ENCODE data around the gene GALNT12. TPM values are rescaled to one million over a fixed set of nuclear protein-coding genes. Genes with fewer than 3 reads are reported as not detected.

GALNT12 gene
- total RNA-seq, 2 donors from 2014 or later = 8.1 to 12.0 TPM

GRCh38 chr9:98794802-98795201 lies 12.7 kb upstream of the GALNT12 start:
- no peak for ATAC-seq
- DNase-seq (ENCODE audit: low spot score in 2 of 2) = no peak
- Mint-ChIP-seq H3K9me3 (peaks cover 0 to 8% of the 10 kb centered on the region in 2 donors), H3K27ac (no peak overlapping the region), H3K36me3 (peaks cover 0 to 17% of the 10 kb centered on the region in 2 donors)

GRCh38 chr9:98795295-98795955 lies 12.0 kb upstream of the GALNT12 start:
- ATAC-seq (no peak), DNase-seq (ENCODE audit: low spot score in 2 of 2) (no peak)
- H3K27ac Mint-ChIP-seq = no peak overlapping the region
- peaks cover 0 to 17% of the 10 kb centered on the region in 2 donors for H3K36me3 Mint-ChIP-seq
- H3K9me3 Mint-ChIP-seq = peaks cover 0 to 8% of the 10 kb centered on the region in 2 donors

GRCh38 chr9:98795970-98796363 lies 11.5 kb upstream of the GALNT12 start:
- Mint-ChIP-seq H3K27ac (no peak overlapping the region), H3K9me3 (peaks cover 0 to 8% of the 10 kb centered on the region in 2 donors), H3K36me3 (peaks cover 0 to 17% of the 10 kb centered on the region in 2 donors)
- peak; percentile 45 to 63 for DNase-seq (ENCODE audit: low spot score in 2 of 2)
- ATAC-seq = peak; percentile 34 to 46

- ATAC-seq (peak; percentile 91 to 93), DNase-seq (ENCODE audit: low spot score in 2 of 2) (peak; percentile 84 to 97)
- peaks cover 0 to 17% of the 10 kb centered on the region in 2 donors for H3K36me3 Mint-ChIP-seq
- peak within 1 kb of the TSS in 1 of 2 donors; percentile 83 for H3K27ac Mint-ChIP-seq
- H3K9me3 Mint-ChIP-seq = peaks cover 0 to 8% of the 10 kb centered on the region in 2 donors
Measured at GRCh38 chr9:98796364-98797101, 10.9 kb upstream of the GALNT12 start, which contains the start of gene ANKS6. TSS of gene ANKS6 (minus strand) at chr9:98796555. CDS start at chr9:98796491, 64 bp downstream.

GRCh38 chr9:98797491-98797890 lies 10.0 kb upstream of the GALNT12 start:
- Mint-ChIP-seq H3K36me3 (peaks cover 0 to 17% of the 10 kb centered on the region in 2 donors), H3K27ac (peak overlapping the region in 1 of 2 donors; percentile 83), H3K9me3 (peaks cover 0 to 8% of the 10 kb centered on the region in 2 donors)
- ATAC-seq = no peak
- DNase-seq (ENCODE audit: low spot score in 2 of 2) = no peak

GRCh38 chr9:98798254-98798653 lies 9.2 kb upstream of the GALNT12 start:
- H3K9me3 Mint-ChIP-seq = peaks cover 0 to 8% of the 10 kb centered on the region in 2 donors
- H3K27ac Mint-ChIP-seq = no peak overlapping the region
- DNase-seq (ENCODE audit: low spot score in 2 of 2) = no peak
- H3K36me3 Mint-ChIP-seq = peaks cover 0 to 17% of the 10 kb centered on the region in 2 donors
- ATAC-seq = no peak

- Mint-ChIP-seq H3K9me3 (peaks cover 0 to 8% of the 10 kb centered on the region in 2 donors), H3K36me3 (peaks cover 0 to 17% of the 10 kb centered on the region in 2 donors), H3K27ac (no peak overlapping the region)
- no peak for ATAC-seq
- no peak for DNase-seq (ENCODE audit: low spot score in 2 of 2)
Measured at GRCh38 chr9:98801561-98801960, 5.9 kb upstream of the GALNT12 start.

GRCh38 chr9:98801969-98802371 lies 5.5 kb upstream of the GALNT12 start:
- Mint-ChIP-seq H3K9me3 (peaks cover 0 to 8% of the 10 kb centered on the region in 2 donors), H3K27ac (no peak overlapping the region), H3K36me3 (peaks cover 0 to 17% of the 10 kb centered on the region in 2 donors)
- no peak for DNase-seq (ENCODE audit: low spot score in 2 of 2)
- ATAC-seq = no peak

- DNase-seq (ENCODE audit: low spot score in 2 of 2) (no peak), ATAC-seq (no peak)
- no peaks in the 10 kb centered on the region for H3K36me3 Mint-ChIP-seq
- H3K9me3 Mint-ChIP-seq = no peaks in the 10 kb centered on the region
- H3K27ac Mint-ChIP-seq = no peak overlapping the region
Measured at GRCh38 chr9:98804083-98804482, 3.4 kb upstream of the GALNT12 start.

GRCh38 chr9:98805506-98806272 lies 1.8 kb upstream of the GALNT12 start:
- no peak overlapping the region for H3K27ac Mint-ChIP-seq
- DNase-seq (ENCODE audit: low spot score in 2 of 2) = no peak
- H3K36me3 Mint-ChIP-seq = no peaks in the 10 kb centered on the region
- ATAC-seq = no peak
- H3K9me3 Mint-ChIP-seq = no peaks in the 10 kb centered on the region

GRCh38 chr9:98806394-98807035 lies 955 bp upstream of the GALNT12 start:
- Mint-ChIP-seq H3K27ac (peak overlapping the region in 1 of 2 donors; percentile 65), H3K36me3 (no peaks in the 10 kb centered on the region), H3K9me3 (peaks cover 0 to 3% of the 10 kb centered on the region in 2 donors)
- DNase-seq (ENCODE audit: low spot score in 2 of 2) (no peak), ATAC-seq (no peak)

- Mint-ChIP-seq H3K27ac (peak overlapping the region; percentile 21 to 55), H3K9me3 (peaks cover 0 to 3% of the 10 kb centered on the region in 2 donors), H3K36me3 (peaks cover under 1 to 3% of the 10 kb centered on the region in 2 donors)
- ATAC-seq (peak; percentile 52 to 68), DNase-seq (ENCODE audit: low spot score in 2 of 2) (no peak)
Measured at GRCh38 chr9:98807814-98808195, 335 bp downstream of the GALNT12 start.

- peaks cover 5 to 9% of the 10 kb centered on the region in 2 donors for H3K36me3 Mint-ChIP-seq
- H3K27ac Mint-ChIP-seq = peak overlapping the region; percentile 21 to 68
- no peak for DNase-seq (ENCODE audit: low spot score in 2 of 2)
- peaks cover 0 to 8% of the 10 kb centered on the region in 2 donors for H3K9me3 Mint-ChIP-seq
- no peak for ATAC-seq
Measured at GRCh38 chr9:98808411-98808815, 943 bp downstream of the GALNT12 start.

- ATAC-seq = no peak
- H3K9me3 Mint-ChIP-seq = peaks cover 0 to 8% of the 10 kb centered on the region in 2 donors
- peaks cover 5 to 9% of the 10 kb centered on the region in 2 donors for H3K36me3 Mint-ChIP-seq
- DNase-seq (ENCODE audit: low spot score in 2 of 2) = no peak
- H3K27ac Mint-ChIP-seq = peak overlapping the region in 1 of 2 donors; percentile 21
Measured at GRCh38 chr9:98808875-98809274, 1.4 kb downstream of the GALNT12 start.

GRCh38 chr9:98809311-98810101 lies 2.0 kb downstream of the GALNT12 start:
- H3K27ac Mint-ChIP-seq = no peak overlapping the region
- H3K9me3 Mint-ChIP-seq = peaks cover 0 to 8% of the 10 kb centered on the region in 2 donors
- H3K36me3 Mint-ChIP-seq = peaks cover 5 to 9% of the 10 kb centered on the region in 2 donors
- ATAC-seq = no peak
- DNase-seq (ENCODE audit: low spot score in 2 of 2) = no peak

All from activated naive CD4-positive, alpha-beta T cell treated with anti-CD3 and anti-CD28 coated beads, Interleukin-2, amount 50 U/mL, for 72 hours (primary cell).